Endodermal cell (in vitro differentiated cells): ENCODE results near the gene QDPR. TPM values are rescaled to one million over a fixed set of nuclear protein-coding genes. Genes with fewer than 3 reads are reported as not detected.

Source experiments
- DNase-seq: peaks from one replicate; pipeline ENCODE4 v3.0.0-alpha.2; 2017
- H3K27ac ChIP-seq: 2 replicates; pipeline ENCODE4 v1.5.1; 2013; ENCODE audit warnings: mild to moderate bottlenecking, low read depth, low read length, moderate library complexity
- H3K27me3 ChIP-seq: 2 replicates; pipeline ENCODE4 v1.6.1; 2013; ENCODE audit warnings: mild to moderate bottlenecking, low read length, moderate library complexity; ENCODE audit not compliant: insufficient read depth, control insufficient read depth, poor library complexity, severe bottlenecking
- H3K36me3 ChIP-seq: 2 replicates; pipeline ENCODE4 v1.7.0; 2013; ENCODE audit warnings: mild to moderate bottlenecking, low read length, moderate library complexity; ENCODE audit not compliant: control insufficient read depth, insufficient read depth
- H3K4me1 ChIP-seq: one replicate; pipeline ENCODE4 v1.7.0; 2013; ENCODE audit warnings: low read length; ENCODE audit not compliant: control insufficient read depth, insufficient read depth
- H3K4me3 ChIP-seq: 2 replicates; pipeline ENCODE4 v1.5.1; 2013; ENCODE audit warnings: mild to moderate bottlenecking, low read length, moderate library complexity
- H3K9ac ChIP-seq: 2 replicates; pipeline ENCODE4 v1.6.1; 2013; ENCODE audit warnings: mild to moderate bottlenecking, low read length, moderate library complexity; ENCODE audit not compliant: poor library complexity, severe bottlenecking; ENCODE audit errors: extremely low read depth
- H3K9me3 ChIP-seq: 2 replicates; pipeline ENCODE4 v1.6.1; 2013; ENCODE audit warnings: mild to moderate bottlenecking, low read length, moderate library complexity; ENCODE audit not compliant: control insufficient read depth
- H3K27ac Mint-ChIP-seq: 2 replicates; pipeline ENCODE4 v1.8.0; 2020; ENCODE audit warnings: mixed read lengths
- H3K27me3 Mint-ChIP-seq: 2 replicates; pipeline ENCODE4 v1.8.0; 2021; ENCODE audit warnings: mild to moderate bottlenecking, mixed read lengths; ENCODE audit not compliant: insufficient read depth
- H3K36me3 Mint-ChIP-seq: 2 replicates; pipeline ENCODE4 v1.8.0; 2020; ENCODE audit warnings: low read depth, mixed read lengths
- H3K4me1 Mint-ChIP-seq: 2 replicates; pipeline ENCODE4 v1.8.0; 2020; ENCODE audit warnings: mixed read lengths
- H3K4me3 Mint-ChIP-seq: 2 replicates; pipeline ENCODE4 v1.8.0; 2020; ENCODE audit warnings: mild to moderate bottlenecking, moderate library complexity, mixed read lengths
- H3K9me3 Mint-ChIP-seq: 2 replicates; pipeline ENCODE4 v1.8.0; 2020; ENCODE audit warnings: mild to moderate bottlenecking, mixed read lengths
- CTCF ChIP-seq: fragments of 200-600 bp; sonication (generic); conservative IDR thresholded peaks from 2 replicates; pipeline ENCODE4 v1.5.0; 2021; ENCODE audit warnings: antibody characterized with exemption, mild to moderate bottlenecking
- WGBS, 2 experiments: methylation state at CpG; one replicate each; pipeline versions ENCODE4 v1.1.5 to v1.1.7; 2013; ENCODE audit warnings: missing lambda C conversion rate in 2 of 2, mixed read lengths in 1 of 2; ENCODE audit not compliant: insufficient coverage in 1 of 2, insufficient read length in 1 of 2; 5-methylcytosine and 5-hydroxymethylcytosine counted together
- total RNA-seq, 2 donors: library from RNA; stranded (reverse); fragmentation: NEBNext Ultra II Directional in 1 of 2; extraction: Animal tissue kit (Norgen Biotek cat#: 25700) in 1 of 2; gene quantifications; 2 replicates in 1 of 2; 3 replicates in 1 of 2; pipeline ENCODE4 v1.2.1, GENCODE V29; 2021

The QDPR gene
- total RNA-seq, 2 donors from 2014 or later: 28.2 to 36.3 TPM

GRCh38 chr4:17511051-17511450 lies 839 bp downstream of the QDPR start:
- Mint-ChIP-seq H3K4me1 (peaks cover 16% of the 10 kb centered on the region), H3K27me3 (peaks cover 49% of the 10 kb centered on the region), H3K4me3 (peak overlapping the region; percentile 69), H3K36me3 (peaks cover 16% of the 10 kb centered on the region), H3K9me3 (no peaks in the 10 kb centered on the region), H3K27ac (peak overlapping the region; percentile 57)
- WGBS, 2 experiments: 8 to 20% methylated on average over 4 to 9 of the region's 9 CpGs
- DNase-seq: peak; percentile 67
- no peaks in the 10 kb centered on the region for H3K9me3 ChIP-seq
- H3K27me3 ChIP-seq: no peaks in the 10 kb centered on the region
- TF ChIP-seq CTCF: no peak
- H3K4me1 ChIP-seq: no peaks in the 10 kb centered on the region
- H3K36me3 ChIP-seq: peaks cover 23% of the 10 kb centered on the region
- H3K9ac ChIP-seq: no peak overlapping the region
- H3K27ac ChIP-seq: no peak overlapping the region
- peak overlapping the region; percentile 74 for H3K4me3 ChIP-seq

GRCh38 chr4:17510582-17510981 lies 1.3 kb downstream of the QDPR start:
- H3K4me3 ChIP-seq: peak overlapping the region; percentile 74

GRCh38 chr4:17504081-17504480 lies 7.8 kb downstream of the QDPR start:
- no peaks in the 10 kb centered on the region for H3K4me1 Mint-ChIP-seq
- no peak overlapping the region for H3K4me3 Mint-ChIP-seq
- no peaks in the 10 kb centered on the region for H3K9me3 ChIP-seq
- no peak overlapping the region for H3K9ac ChIP-seq
- TF ChIP-seq CTCF: no peak
- peaks cover 47% of the 10 kb centered on the region for H3K36me3 Mint-ChIP-seq
- no peak overlapping the region for H3K27ac ChIP-seq
- no peaks in the 10 kb centered on the region for H3K27me3 Mint-ChIP-seq
- H3K27me3 ChIP-seq: no peaks in the 10 kb centered on the region
- no peak overlapping the region for H3K27ac Mint-ChIP-seq
- WGBS, 2 experiments: 91 to 96% methylated on average over 2 to 7 of the region's 7 CpGs
- H3K36me3 ChIP-seq: peaks cover 67% of the 10 kb centered on the region
- no peak for DNase-seq
- no peaks in the 10 kb centered on the region for H3K9me3 Mint-ChIP-seq
- H3K4me1 ChIP-seq: no peaks in the 10 kb centered on the region
- no peak overlapping the region for H3K4me3 ChIP-seq

More at GRCh38 chr4:17510582-17510981, 1.3 kb downstream of the QDPR start:
- H3K27ac ChIP-seq: no peak overlapping the region
- H3K27me3 ChIP-seq: no peaks in the 10 kb centered on the region
- H3K4me1 ChIP-seq: no peaks in the 10 kb centered on the region
- peak; percentile 10 for TF ChIP-seq CTCF
- Mint-ChIP-seq H3K27me3 (peaks cover 44% of the 10 kb centered on the region), H3K27ac (no peak overlapping the region), H3K9me3 (no peaks in the 10 kb centered on the region), H3K4me3 (peak overlapping the region; percentile 69), H3K4me1 (peaks cover 16% of the 10 kb centered on the region), H3K36me3 (peaks cover 16% of the 10 kb centered on the region)
- no peaks in the 10 kb centered on the region for H3K9me3 ChIP-seq
- H3K9ac ChIP-seq: no peak overlapping the region
- no peak for DNase-seq
- peaks cover 23% of the 10 kb centered on the region for H3K36me3 ChIP-seq
- WGBS, 2 experiments: 94 to 100% methylated on average over 1 to 3 of the region's 3 CpGs
